Measurements from ENCODE around the gene RAB42.
A peak's percentile ranks its signal among the peaks of the same experiment; 100 is the strongest.
"Not testable (repeated sequence)": the region's sequence is repeated elsewhere in the genome, so short reads cannot be mapped to it uniquely, and the experiment has no call there.

Gene RAB42

GRCh38 chr1:28586585-28587391 lies 5.3 kb upstream of the RAB42 start:
- DNase-seq: not testable (repeated sequence)

GRCh38 chr1:28592321-28593071 lies 431 bp downstream of the RAB42 start:
- no peak for DNase-seq

- not testable (repeated sequence) for DNase-seq
Measured at GRCh38 chr1:28593988-28594356, 1.9 kb downstream of the RAB42 start.

GRCh38 chr1:28594686-28595411 lies 2.8 kb downstream of the RAB42 start:
- not testable (repeated sequence) for DNase-seq

GRCh38 chr1:28595412-28596191 lies 3.5 kb downstream of the RAB42 start:
- DNase-seq: no peak

- DNase-seq: not testable (repeated sequence)
Measured at GRCh38 chr1:28596276-28596675, 4.2 kb downstream of the RAB42 start.

- DNase-seq: no peak
Measured at GRCh38 chr1:28601696-28602095, 9.6 kb downstream of the RAB42 start.

- peak; percentile 49 for DNase-seq
Measured at GRCh38 chr1:28602536-28603439, 10.7 kb downstream of the RAB42 start.

GRCh38 chr1:28604411-28604810 lies 12.3 kb downstream of the RAB42 start:
- no peak for DNase-seq

GRCh38 chr1:28604962-28605361 lies 12.9 kb downstream of the RAB42 start:
- no peak for DNase-seq

GRCh38 chr1:28606771-28607170 lies 14.7 kb downstream of the RAB42 start:
- DNase-seq: no peak

GRCh38 chr1:28613175-28613574 lies 21.1 kb downstream of the RAB42 start:
- no peak for DNase-seq

GRCh38 chr1:28631713-28632112 lies 39.6 kb downstream of the RAB42 start:
- no peak for DNase-seq

GRCh38 chr1:28632560-28632959 lies 40.5 kb downstream of the RAB42 start:
- DNase-seq: no peak

GRCh38 chr1:28640766-28641165 lies 48.7 kb downstream of the RAB42 start:
- peak; percentile 60 for DNase-seq

GRCh38 chr1:28642056-28642846 lies 50.2 kb downstream of the RAB42 start:
- no peak for DNase-seq

GRCh38 chr1:28642847-28643635 lies 51.0 kb downstream of the RAB42 start, which contains the start of gene TAF12:
Gene TAF12 (minus strand): TSS chr1:28643067. CDS start chr1:28622081, 20,986 bp downstream.
- DNase-seq: peak; percentile 97

GRCh38 chr1:28644494-28644893 lies 52.4 kb downstream of the RAB42 start:
- DNase-seq: no peak

Measured in CD4-positive, alpha-beta T cell treated with Interleukin-21 for 1 hour (primary cell).